WTC11 (cell line): ENCODE measurements around the gene WNK1. TPM values are rescaled to one million over a fixed set of nuclear protein-coding genes. Genes with fewer than 3 reads are reported as not detected.

Source experiments
- ATAC-seq: fragments of 200-7000 bp; cut with Tn5 transposase; 2 replicates; pipeline ENCODE4 v1.10.0; 2021; ENCODE audit warnings: mild to moderate bottlenecking, moderate library complexity
- CTCF ChIA-PET: fragments of 300-600 bp; sonication (Branson Sonifier 250); formaldehyde crosslinking; loops from one replicate; lab custom pipeline; 2021; ENCODE audit warnings: antibody characterized with exemption; lab: Charles Lee
- POLR2A ChIA-PET: fragments of 350-600 bp; sonication (Branson Sonifier 250); formaldehyde crosslinking; loops from one replicate; lab custom pipeline; 2021; ENCODE audit warnings: antibody characterized with exemption; lab: Charles Lee
- DNase-seq: peaks from one replicate; pipeline ENCODE4 v3.0.0; 2021; ENCODE audit warnings: low spot score
- H3K27ac Mint-ChIP-seq: 2 replicates; pipeline ENCODE4 v1.8.0; 2021; ENCODE audit warnings: mixed read lengths
- H3K27me3 Mint-ChIP-seq: 2 replicates; pipeline ENCODE4 v1.8.0; 2021; ENCODE audit warnings: low read depth, mild to moderate bottlenecking, moderate library complexity, mixed read lengths
- H3K36me3 Mint-ChIP-seq: 2 replicates; pipeline ENCODE4 v1.8.0; 2021; ENCODE audit warnings: mixed read lengths
- H3K4me1 Mint-ChIP-seq: 2 replicates; pipeline ENCODE4 v1.8.0; 2022; ENCODE audit warnings: mixed read lengths
- H3K4me3 Mint-ChIP-seq: 2 replicates; pipeline ENCODE4 v1.8.0; 2021; ENCODE audit warnings: mild to moderate bottlenecking, moderate library complexity, mixed read lengths
- H3K9me3 Mint-ChIP-seq: 2 replicates; pipeline ENCODE4 v1.8.0; 2021; ENCODE audit warnings: mixed read lengths
- CBFB ChIP-seq: sonication (generic); formaldehyde crosslinking; IDR thresholded peaks from 2 replicates; pipeline ENCODE4 v1.8.1; 2022; ENCODE audit warnings: mild to moderate bottlenecking, low read depth, missing genetic modification reagents
- FOXK1 ChIP-seq: sonication (generic); formaldehyde crosslinking; IDR thresholded peaks from 2 replicates; pipeline ENCODE4 v1.8.0; 2022; ENCODE audit warnings: mild to moderate bottlenecking, moderate library complexity, missing genetic modification reagents
- GRHL2 ChIP-seq: fragments of 250-450 bp; sonication (Bioruptor Pico); IDR thresholded peaks from 2 replicates; pipeline ENCODE4 v1.8.0; 2022; ENCODE audit warnings: mild to moderate bottlenecking, moderate library complexity; ENCODE audit not compliant: insufficient replicate concordance, severe bottlenecking
- JAZF1 ChIP-seq: fragments of 250-450 bp; sonication (Bioruptor Pico); IDR thresholded peaks from 2 replicates; pipeline ENCODE4 v1.9.0; 2021; ENCODE audit warnings: moderate library complexity, mild to moderate bottlenecking, inconsistent platforms
- KAT7 ChIP-seq: sonication (generic); formaldehyde crosslinking; IDR thresholded peaks from 2 replicates; pipeline ENCODE4 v1.8.1; 2023; ENCODE audit warnings: missing genetic modification reagents, mild to moderate bottlenecking, borderline replicate concordance
- RORB ChIP-seq: fragments of 250-450 bp; sonication (Bioruptor Pico); IDR thresholded peaks from 2 replicates; pipeline ENCODE4 v1.9.0; 2021; ENCODE audit warnings: mild to moderate bottlenecking
- SMAD4 ChIP-seq: sonication (generic); formaldehyde crosslinking; IDR thresholded peaks from 2 replicates; pipeline ENCODE4 v1.8.0; 2022; ENCODE audit warnings: mild to moderate bottlenecking, missing genetic modification reagents
- TEAD4 ChIP-seq: sonication (generic); formaldehyde crosslinking; IDR thresholded peaks from 2 replicates; pipeline ENCODE4 v1.8.0; 2022; ENCODE audit warnings: mild to moderate bottlenecking, missing genetic modification reagents
- TP53 ChIP-seq: sonication (generic); formaldehyde crosslinking; IDR thresholded peaks from 2 replicates; pipeline ENCODE4 v1.8.1; 2023; ENCODE audit warnings: mild to moderate bottlenecking, missing genetic modification reagents
- ZNF121 ChIP-seq: sonication (generic); formaldehyde crosslinking; IDR thresholded peaks from 2 replicates; pipeline ENCODE4 v1.8.0; 2023; ENCODE audit warnings: missing genetic modification reagents
- ZNF263 ChIP-seq: sonication (generic); formaldehyde crosslinking; IDR thresholded peaks from 2 replicates; pipeline ENCODE4 v1.8.1; 2022; ENCODE audit warnings: low read depth, mild to moderate bottlenecking, moderate library complexity, missing genetic modification reagents
- ZNF416 ChIP-seq: fragments of 250-450 bp; sonication (Bioruptor Pico); IDR thresholded peaks from 2 replicates; pipeline ENCODE4 v1.9.0; 2021; ENCODE audit warnings: mild to moderate bottlenecking, inconsistent platforms
- total RNA-seq: library from RNA; stranded (reverse); gene quantifications from 3 replicates; pipeline ENCODE4 v1.2.3, GENCODE V29; 2021
- TF ChIP-seq, protein P1 (sequence below): sonication (generic); formaldehyde crosslinking; IDR thresholded peaks from 2 replicates; pipeline ENCODE4 v1.8.0; 2022; ENCODE audit warnings: mild to moderate bottlenecking, missing genetic modification reagents
- TF ChIP-seq, protein P2 (sequence below): sonication (generic); formaldehyde crosslinking; IDR thresholded peaks from 2 replicates; pipeline ENCODE4 v1.8.1; 2023; ENCODE audit warnings: mild to moderate bottlenecking, missing genetic modification reagents
- TF ChIP-seq, protein P3 (sequence below): sonication (generic); formaldehyde crosslinking; IDR thresholded peaks from 2 replicates; pipeline ENCODE4 v1.8.0; 2023; ENCODE audit warnings: missing genetic modification reagents, mild to moderate bottlenecking, borderline replicate concordance
- TF ChIP-seq, protein P4 (sequence below): sonication (generic); formaldehyde crosslinking; IDR thresholded peaks from 2 replicates; pipeline ENCODE4 v1.8.1; 2022; ENCODE audit warnings: low read depth, mild to moderate bottlenecking, moderate library complexity, missing genetic modification reagents, borderline replicate concordance
- TF ChIP-seq, protein P5 (sequence below): sonication (generic); formaldehyde crosslinking; IDR thresholded peaks from 2 replicates; pipeline ENCODE4 v1.8.1; 2023; ENCODE audit warnings: mild to moderate bottlenecking, missing genetic modification reagents
- TF ChIP-seq, protein P6 (sequence below): sonication (generic); formaldehyde crosslinking; IDR thresholded peaks from 2 replicates; pipeline ENCODE4 v1.8.1; 2023; ENCODE audit warnings: mild to moderate bottlenecking, missing genetic modification reagents, moderate library complexity

Gene WNK1
- total RNA-seq, 1 experiment from 2014 or later: 118 TPM

DNA sequence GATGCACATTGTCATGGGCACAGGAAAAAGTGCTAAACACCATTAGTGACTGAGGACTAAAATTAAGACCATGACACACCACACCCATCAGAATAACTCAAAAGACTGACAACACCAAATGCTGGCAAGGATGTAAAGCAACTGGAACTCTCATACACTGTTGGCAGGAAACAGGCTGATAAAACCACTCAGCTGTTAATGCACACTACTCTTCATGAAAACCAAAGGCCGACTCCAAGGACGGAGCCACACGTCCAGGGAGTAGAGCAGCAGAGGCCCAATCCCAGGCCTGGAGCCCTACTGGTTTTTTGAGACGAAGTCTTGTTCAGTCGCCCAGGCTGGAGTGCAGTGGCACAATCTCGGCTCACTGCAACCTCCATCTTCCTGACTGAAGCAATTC lies 190.7 kb downstream of the WNK1 start (continued):
- TF ChIP-seq, protein P1, sequence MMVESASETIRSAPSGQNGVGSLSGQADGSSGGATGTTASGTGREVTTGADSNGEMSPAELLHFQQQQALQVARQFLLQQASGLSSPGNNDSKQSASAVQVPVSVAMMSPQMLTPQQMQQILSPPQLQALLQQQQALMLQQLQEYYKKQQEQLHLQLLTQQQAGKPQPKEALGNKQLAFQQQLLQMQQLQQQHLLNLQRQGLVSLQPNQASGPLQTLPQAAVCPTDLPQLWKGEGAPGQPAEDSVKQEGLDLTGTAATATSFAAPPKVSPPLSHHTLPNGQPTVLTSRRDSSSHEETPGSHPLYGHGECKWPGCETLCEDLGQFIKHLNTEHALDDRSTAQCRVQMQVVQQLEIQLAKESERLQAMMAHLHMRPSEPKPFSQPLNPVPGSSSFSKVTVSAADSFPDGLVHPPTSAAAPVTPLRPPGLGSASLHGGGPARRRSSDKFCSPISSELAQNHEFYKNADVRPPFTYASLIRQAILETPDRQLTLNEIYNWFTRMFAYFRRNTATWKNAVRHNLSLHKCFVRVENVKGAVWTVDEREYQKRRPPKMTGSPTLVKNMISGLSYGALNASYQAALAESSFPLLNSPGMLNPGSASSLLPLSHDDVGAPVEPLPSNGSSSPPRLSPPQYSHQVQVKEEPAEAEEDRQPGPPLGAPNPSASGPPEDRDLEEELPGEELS (CRISPR knock-in tag): no peak
- no peak for TF ChIP-seq TEAD4

DNA sequence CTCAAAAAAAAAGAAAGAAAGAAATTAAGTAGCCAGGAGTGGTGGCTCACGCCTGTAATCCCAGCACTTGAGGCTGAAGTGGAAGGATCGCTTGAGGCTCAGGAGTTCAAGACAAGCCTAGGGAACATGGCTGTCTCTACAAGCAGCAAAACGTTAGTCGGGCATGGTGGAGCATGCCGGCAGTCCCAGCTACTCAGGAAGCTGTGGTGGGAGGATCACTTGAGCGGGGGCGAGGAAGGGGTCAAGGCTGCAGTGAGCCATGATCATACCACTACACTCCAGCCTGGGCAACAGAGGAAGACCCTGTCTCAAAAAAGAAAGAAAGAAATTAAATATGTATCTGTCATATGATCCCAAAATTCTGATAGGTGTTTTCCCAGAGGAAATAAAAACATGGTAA lies 191.8 kb downstream of the WNK1 start:
- CTCF ChIA-PET: no interaction called here
- TF ChIP-seq FOXK1 (CRISPR knock-in tag) (no peak), CBFB (CRISPR knock-in tag) (no peak), ZNF416 (CRISPR knock-in tag) (no peak), KAT7 (CRISPR knock-in tag) (no peak), GRHL2 (CRISPR knock-in tag) (no peak), ZNF121 (CRISPR knock-in tag) (no peak), TEAD4 (no peak), JAZF1 (CRISPR knock-in tag) (no peak), TP53 (CRISPR knock-in tag) (no peak)
- TF ChIP-seq, protein P2, sequence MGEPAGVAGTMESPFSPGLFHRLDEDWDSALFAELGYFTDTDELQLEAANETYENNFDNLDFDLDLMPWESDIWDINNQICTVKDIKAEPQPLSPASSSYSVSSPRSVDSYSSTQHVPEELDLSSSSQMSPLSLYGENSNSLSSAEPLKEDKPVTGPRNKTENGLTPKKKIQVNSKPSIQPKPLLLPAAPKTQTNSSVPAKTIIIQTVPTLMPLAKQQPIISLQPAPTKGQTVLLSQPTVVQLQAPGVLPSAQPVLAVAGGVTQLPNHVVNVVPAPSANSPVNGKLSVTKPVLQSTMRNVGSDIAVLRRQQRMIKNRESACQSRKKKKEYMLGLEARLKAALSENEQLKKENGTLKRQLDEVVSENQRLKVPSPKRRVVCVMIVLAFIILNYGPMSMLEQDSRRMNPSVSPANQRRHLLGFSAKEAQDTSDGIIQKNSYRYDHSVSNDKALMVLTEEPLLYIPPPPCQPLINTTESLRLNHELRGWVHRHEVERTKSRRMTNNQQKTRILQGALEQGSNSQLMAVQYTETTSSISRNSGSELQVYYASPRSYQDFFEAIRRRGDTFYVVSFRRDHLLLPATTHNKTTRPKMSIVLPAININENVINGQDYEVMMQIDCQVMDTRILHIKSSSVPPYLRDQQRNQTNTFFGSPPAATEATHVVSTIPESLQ (CRISPR knock-in tag): no peak
- TF ChIP-seq, protein P3, sequence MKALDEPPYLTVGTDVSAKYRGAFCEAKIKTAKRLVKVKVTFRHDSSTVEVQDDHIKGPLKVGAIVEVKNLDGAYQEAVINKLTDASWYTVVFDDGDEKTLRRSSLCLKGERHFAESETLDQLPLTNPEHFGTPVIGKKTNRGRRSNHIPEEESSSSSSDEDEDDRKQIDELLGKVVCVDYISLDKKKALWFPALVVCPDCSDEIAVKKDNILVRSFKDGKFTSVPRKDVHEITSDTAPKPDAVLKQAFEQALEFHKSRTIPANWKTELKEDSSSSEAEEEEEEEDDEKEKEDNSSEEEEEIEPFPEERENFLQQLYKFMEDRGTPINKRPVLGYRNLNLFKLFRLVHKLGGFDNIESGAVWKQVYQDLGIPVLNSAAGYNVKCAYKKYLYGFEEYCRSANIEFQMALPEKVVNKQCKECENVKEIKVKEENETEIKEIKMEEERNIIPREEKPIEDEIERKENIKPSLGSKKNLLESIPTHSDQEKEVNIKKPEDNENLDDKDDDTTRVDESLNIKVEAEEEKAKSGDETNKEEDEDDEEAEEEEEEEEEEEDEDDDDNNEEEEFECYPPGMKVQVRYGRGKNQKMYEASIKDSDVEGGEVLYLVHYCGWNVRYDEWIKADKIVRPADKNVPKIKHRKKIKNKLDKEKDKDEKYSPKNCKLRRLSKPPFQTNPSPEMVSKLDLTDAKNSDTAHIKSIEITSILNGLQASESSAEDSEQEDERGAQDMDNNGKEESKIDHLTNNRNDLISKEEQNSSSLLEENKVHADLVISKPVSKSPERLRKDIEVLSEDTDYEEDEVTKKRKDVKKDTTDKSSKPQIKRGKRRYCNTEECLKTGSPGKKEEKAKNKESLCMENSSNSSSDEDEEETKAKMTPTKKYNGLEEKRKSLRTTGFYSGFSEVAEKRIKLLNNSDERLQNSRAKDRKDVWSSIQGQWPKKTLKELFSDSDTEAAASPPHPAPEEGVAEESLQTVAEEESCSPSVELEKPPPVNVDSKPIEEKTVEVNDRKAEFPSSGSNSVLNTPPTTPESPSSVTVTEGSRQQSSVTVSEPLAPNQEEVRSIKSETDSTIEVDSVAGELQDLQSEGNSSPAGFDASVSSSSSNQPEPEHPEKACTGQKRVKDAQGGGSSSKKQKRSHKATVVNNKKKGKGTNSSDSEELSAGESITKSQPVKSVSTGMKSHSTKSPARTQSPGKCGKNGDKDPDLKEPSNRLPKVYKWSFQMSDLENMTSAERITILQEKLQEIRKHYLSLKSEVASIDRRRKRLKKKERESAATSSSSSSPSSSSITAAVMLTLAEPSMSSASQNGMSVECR (CRISPR knock-in tag): no peak
- TF ChIP-seq, all 79 proteins: peak for 0
- POLR2A ChIA-PET: no interaction called here
- ATAC-seq (no peak), DNase-seq (no peak)
- peak overlapping the region; percentile 29; the same call in 1 of the 2 replicates for H3K27ac Mint-ChIP-seq
- peaks cover 36% of the 10 kb centered on the region for H3K36me3 Mint-ChIP-seq
- no peaks in the 10 kb centered on the region for H3K27me3 Mint-ChIP-seq
- no peak overlapping the region for H3K4me3 Mint-ChIP-seq
- H3K9me3 Mint-ChIP-seq: no peaks in the 10 kb centered on the region
- H3K4me1 Mint-ChIP-seq: peaks cover 9% of the 10 kb centered on the region

DNA sequence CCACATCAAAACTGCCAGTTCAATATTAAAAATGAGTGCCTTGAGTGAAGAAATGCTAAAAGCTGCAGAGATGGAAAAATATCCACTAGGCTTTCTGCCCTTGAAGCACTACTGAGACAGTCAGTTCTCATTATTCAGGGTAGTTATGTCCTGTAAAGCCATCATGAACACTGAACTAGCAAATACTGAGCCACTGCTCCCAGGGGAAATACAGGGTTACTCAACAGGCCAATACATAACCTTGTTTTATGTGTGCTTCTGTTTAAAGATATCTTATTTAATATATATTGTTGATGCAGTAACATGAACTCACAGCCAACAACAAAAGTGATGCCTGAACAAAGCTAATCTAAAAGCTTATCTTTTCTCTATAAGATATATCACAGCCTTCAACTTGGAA lies 193.8 kb downstream of the WNK1 start:
- H3K36me3 Mint-ChIP-seq: peaks cover 21% of the 10 kb centered on the region
- DNase-seq (no peak), ATAC-seq (no peak)
- H3K4me1 Mint-ChIP-seq: peaks cover 9% of the 10 kb centered on the region
- H3K9me3 Mint-ChIP-seq: no peaks in the 10 kb centered on the region
- no peak overlapping the region for H3K27ac Mint-ChIP-seq
- ChIA-PET CTCF (no interaction called here), POLR2A (no interaction called here)
- H3K27me3 Mint-ChIP-seq: no peaks in the 10 kb centered on the region
- no peak overlapping the region for H3K4me3 Mint-ChIP-seq
- TF ChIP-seq SMAD4 (CRISPR knock-in tag) (no peak), ZNF263 (CRISPR knock-in tag) (no peak), JAZF1 (CRISPR knock-in tag) (no peak), RORB (CRISPR knock-in tag) (no peak)
- TF ChIP-seq, protein P4, sequence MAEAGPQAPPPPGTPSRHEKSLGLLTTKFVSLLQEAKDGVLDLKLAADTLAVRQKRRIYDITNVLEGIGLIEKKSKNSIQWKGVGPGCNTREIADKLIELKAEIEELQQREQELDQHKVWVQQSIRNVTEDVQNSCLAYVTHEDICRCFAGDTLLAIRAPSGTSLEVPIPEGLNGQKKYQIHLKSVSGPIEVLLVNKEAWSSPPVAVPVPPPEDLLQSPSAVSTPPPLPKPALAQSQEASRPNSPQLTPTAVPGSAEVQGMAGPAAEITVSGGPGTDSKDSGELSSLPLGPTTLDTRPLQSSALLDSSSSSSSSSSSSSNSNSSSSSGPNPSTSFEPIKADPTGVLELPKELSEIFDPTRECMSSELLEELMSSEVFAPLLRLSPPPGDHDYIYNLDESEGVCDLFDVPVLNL: no peak
- TF ChIP-seq, protein P5, sequence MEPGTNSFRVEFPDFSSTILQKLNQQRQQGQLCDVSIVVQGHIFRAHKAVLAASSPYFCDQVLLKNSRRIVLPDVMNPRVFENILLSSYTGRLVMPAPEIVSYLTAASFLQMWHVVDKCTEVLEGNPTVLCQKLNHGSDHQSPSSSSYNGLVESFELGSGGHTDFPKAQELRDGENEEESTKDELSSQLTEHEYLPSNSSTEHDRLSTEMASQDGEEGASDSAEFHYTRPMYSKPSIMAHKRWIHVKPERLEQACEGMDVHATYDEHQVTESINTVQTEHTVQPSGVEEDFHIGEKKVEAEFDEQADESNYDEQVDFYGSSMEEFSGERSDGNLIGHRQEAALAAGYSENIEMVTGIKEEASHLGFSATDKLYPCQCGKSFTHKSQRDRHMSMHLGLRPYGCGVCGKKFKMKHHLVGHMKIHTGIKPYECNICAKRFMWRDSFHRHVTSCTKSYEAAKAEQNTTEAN (CRISPR knock-in tag): no peak
- TF ChIP-seq, protein P6, sequence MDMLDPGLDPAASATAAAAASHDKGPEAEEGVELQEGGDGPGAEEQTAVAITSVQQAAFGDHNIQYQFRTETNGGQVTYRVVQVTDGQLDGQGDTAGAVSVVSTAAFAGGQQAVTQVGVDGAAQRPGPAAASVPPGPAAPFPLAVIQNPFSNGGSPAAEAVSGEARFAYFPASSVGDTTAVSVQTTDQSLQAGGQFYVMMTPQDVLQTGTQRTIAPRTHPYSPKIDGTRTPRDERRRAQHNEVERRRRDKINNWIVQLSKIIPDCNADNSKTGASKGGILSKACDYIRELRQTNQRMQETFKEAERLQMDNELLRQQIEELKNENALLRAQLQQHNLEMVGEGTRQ (CRISPR knock-in tag): no peak
